CD8-positive, alpha-beta memory T cell (primary cell): Measurements from ENCODE around the gene PRKCB. TPM values are rescaled to one million over a fixed set of nuclear protein-coding genes. Genes with fewer than 3 reads are reported as not detected.

Experiments
- CTCF ChIA-PET: fragments of 350-600 bp; sonication (Branson Sonifier 250); formaldehyde crosslinking; loops from one replicate; lab custom pipeline; 2021; ENCODE audit warnings: antibody characterized with exemption; lab: Charles Lee
- POLR2A ChIA-PET: fragments of 350-600 bp; sonication (Branson Sonifier 250); formaldehyde crosslinking; loops from one replicate; lab custom pipeline; 2021; ENCODE audit warnings: antibody characterized with exemption; lab: Charles Lee
- DNase-seq, 5 donors: peaks; one replicate each; pipeline versions ENCODE4 v3.0.0 to v3.0.0-alpha.2; 2020 to 2022; ENCODE audit warnings: mixed read lengths in 1 of 5
- H3K27ac ChIP-seq: one replicate; pipeline ENCODE4 v1.7.0; 2013; ENCODE audit warnings: low read depth, mild to moderate bottlenecking, low read length, moderate library complexity
- H3K27me3 ChIP-seq: 2 replicates; pipeline ENCODE4 v1.7.0; 2013; ENCODE audit warnings: low read length, mild to moderate bottlenecking; ENCODE audit not compliant: insufficient read depth, poor library complexity, severe bottlenecking
- H3K36me3 ChIP-seq: 2 replicates; pipeline ENCODE4 v1.7.0; 2013; ENCODE audit warnings: mild to moderate bottlenecking, low read length, moderate library complexity; ENCODE audit not compliant: insufficient read depth
- H3K4me1 ChIP-seq: 2 replicates; pipeline ENCODE4 v1.7.0; 2013; ENCODE audit warnings: mild to moderate bottlenecking, low read length, moderate library complexity; ENCODE audit not compliant: insufficient read depth
- H3K4me3 ChIP-seq: 2 replicates; pipeline ENCODE4 v1.7.0; 2013; ENCODE audit warnings: mild to moderate bottlenecking, low read length
- H3K9me3 ChIP-seq: 2 replicates; pipeline ENCODE4 v1.7.0; 2013; ENCODE audit warnings: mild to moderate bottlenecking, low read length
- H3K27ac Mint-ChIP-seq, 8 donors: one replicate each; pipeline ENCODE4 v1.8.0; 2020 to 2021; ENCODE audit warnings: mixed read lengths in 8 of 8, mild to moderate bottlenecking in 6 of 8, inconsistent platforms in 3 of 8, moderate library complexity in 3 of 8
- H3K27me3 Mint-ChIP-seq, 2 donors: one replicate each; pipeline ENCODE4 v1.8.0; 2020 to 2021; ENCODE audit warnings: mixed read lengths in 2 of 2, mild to moderate bottlenecking in 1 of 2, moderate library complexity in 1 of 2
- H3K36me3 Mint-ChIP-seq, 3 donors: one replicate each; pipeline ENCODE4 v1.8.0; 2020 to 2021; ENCODE audit warnings: mixed read lengths in 3 of 3, inconsistent platforms in 1 of 3, mild to moderate bottlenecking in 1 of 3
- H3K4me1 Mint-ChIP-seq, 3 donors: one replicate each; pipeline ENCODE4 v1.8.0; 2020 to 2021; ENCODE audit warnings: mixed read lengths in 3 of 3, inconsistent platforms in 1 of 3, mild to moderate bottlenecking in 1 of 3
- H3K4me3 Mint-ChIP-seq, 7 donors: one replicate each; pipeline ENCODE4 v1.8.0; 2020 to 2021; ENCODE audit warnings: mixed read lengths in 7 of 7, mild to moderate bottlenecking in 6 of 7, moderate library complexity in 4 of 7, inconsistent platforms in 2 of 7
- H3K9me3 Mint-ChIP-seq, 5 donors: one replicate each; pipeline ENCODE4 v1.8.0; 2020 to 2022; ENCODE audit warnings: mixed read lengths in 5 of 5, mild to moderate bottlenecking in 3 of 5, moderate library complexity in 2 of 5, inconsistent platforms in 1 of 5
- polyA plus RNA-seq: library from polyadenylated mRNA; unstranded; fragments of 300-500 nt; fragmentation: Illumina TruSeq; gene quantifications from one replicate; pipeline ENCODE4 v1.2.3, GENCODE V29; 2021
- total RNA-seq, 2 experiments: library from RNA; stranded (reverse); gene quantifications; one replicate each; pipeline ENCODE4 v1.2.3, GENCODE V29; 2021

Gene PRKCB
- total and polyA plus RNA-seq, 3 experiments from 2014 or later = 96.5 to 136 (median 98.2) TPM

GRCh38 chr16:24070851-24071250, 235.1 kb downstream of the PRKCB start:
- ChIA-PET CTCF (interaction anchor here (0.7 to 2.9 kb wide), 5 partner anchors 10 to 268 kb away, joined by 3 to 10 read pairs (median 3); no protein-coding TSS in a partner anchor), POLR2A (interaction anchor here (0.7 kb wide), 1 partner anchor 188 kb away, joined by 6 read pairs; no protein-coding TSS in a partner anchor)
- peaks cover 0 to 25% (median 7%) of the 10 kb centered on the region in 3 donors for H3K36me3 Mint-ChIP-seq

GRCh38 chr16:24071666-24072360, 236.0 kb downstream of the PRKCB start:
- Mint-ChIP-seq H3K9me3 (no peaks in the 10 kb centered on the region), H3K27ac (peak overlapping the region in 5 of 8 donors; percentile 26 to 72 (median 69)), H3K27me3 (no peaks in the 10 kb centered on the region), H3K4me1 (peaks cover 47 to 82% (median 75%) of the 10 kb centered on the region in 3 donors), H3K36me3 (peaks cover 0 to 29% (median 5%) of the 10 kb centered on the region in 3 donors), H3K4me3 (no peak overlapping the region)
- Histone ChIP-seq H3K4me3 (no peak overlapping the region), H3K9me3 (no peaks in the 10 kb centered on the region), H3K27ac (no peak overlapping the region), H3K27me3 (no peaks in the 10 kb centered on the region), H3K4me1 (no peaks in the 10 kb centered on the region), H3K36me3 (peaks cover 5% of the 10 kb centered on the region)
- DNase-seq = no peak
- CTCF ChIA-PET = interaction anchor here (1.4 to 2.9 kb wide), 2 partner anchors 11 to 181 kb away, joined by 3 to 10 read pairs; no protein-coding TSS in a partner anchor
- POLR2A ChIA-PET = no interaction called here

More at GRCh38 chr16:24070851-24071250, 235.1 kb downstream of the PRKCB start:
- no peaks in the 10 kb centered on the region for H3K27me3 ChIP-seq
- peak overlapping the region in 3 of 8 donors; percentile 23 to 68 (median 68) for H3K27ac Mint-ChIP-seq
- H3K27ac ChIP-seq = no peak overlapping the region
- H3K4me3 ChIP-seq = no peak overlapping the region
- H3K9me3 Mint-ChIP-seq = no peaks in the 10 kb centered on the region
- peak overlapping the region in 1 of 7 donors; percentile 23 for H3K4me3 Mint-ChIP-seq
- no peak for DNase-seq
- peaks cover 43 to 76% (median 69%) of the 10 kb centered on the region in 3 donors for H3K4me1 Mint-ChIP-seq
- peaks cover 5% of the 10 kb centered on the region for H3K36me3 ChIP-seq
- no peaks in the 10 kb centered on the region for H3K9me3 ChIP-seq
- no peaks in the 10 kb centered on the region for H3K4me1 ChIP-seq
- H3K27me3 Mint-ChIP-seq = no peaks in the 10 kb centered on the region

- Mint-ChIP-seq H3K36me3 (peaks cover 0 to 29% (median 6%) of the 10 kb centered on the region in 3 donors), H3K9me3 (no peaks in the 10 kb centered on the region), H3K27ac (peak overlapping the region in 4 of 8 donors; percentile 22 to 89 (median 74)), H3K4me3 (peak overlapping the region in 1 of 7 donors; percentile 73), H3K27me3 (no peaks in the 10 kb centered on the region), H3K4me1 (peaks cover 48 to 80% (median 76%) of the 10 kb centered on the region in 3 donors)
- Histone ChIP-seq H3K27ac (no peak overlapping the region), H3K4me3 (no peak overlapping the region), H3K27me3 (no peaks in the 10 kb centered on the region), H3K36me3 (peaks cover 5% of the 10 kb centered on the region), H3K9me3 (no peaks in the 10 kb centered on the region), H3K4me1 (no peaks in the 10 kb centered on the region)
- ChIA-PET CTCF (interaction anchor here (0.6 to 2.9 kb wide), 2 partner anchors 12 to 208 kb away, joined by 3 to 10 read pairs; no protein-coding TSS in a partner anchor), POLR2A (no interaction called here)
- no peak for DNase-seq
These were observed 237.5 kb downstream of the PRKCB start for GRCh38 chr16:24073321-24073720.

- H3K4me3 Mint-ChIP-seq = no peak overlapping the region
- Histone ChIP-seq H3K27ac (no peak overlapping the region), H3K4me1 (no peaks in the 10 kb centered on the region), H3K27me3 (no peaks in the 10 kb centered on the region), H3K36me3 (no peaks in the 10 kb centered on the region), H3K4me3 (no peak overlapping the region), H3K9me3 (no peaks in the 10 kb centered on the region)
- DNase-seq = no peak
- H3K9me3 Mint-ChIP-seq = no peaks in the 10 kb centered on the region
- CTCF ChIA-PET = interaction anchor here (1.1 kb wide), 1 partner anchor 271 kb away, joined by 3 read pairs; no protein-coding TSS in a partner anchor
- H3K36me3 Mint-ChIP-seq = peaks cover 0 to 34% (median 7%) of the 10 kb centered on the region in 3 donors
- POLR2A ChIA-PET = no interaction called here
- peaks cover 54 to 86% (median 84%) of the 10 kb centered on the region in 3 donors for H3K4me1 Mint-ChIP-seq
- H3K27ac Mint-ChIP-seq = no peak overlapping the region
- no peaks in the 10 kb centered on the region for H3K27me3 Mint-ChIP-seq
These were observed 238.8 kb downstream of the PRKCB start for GRCh38 chr16:24074574-24074973.

GRCh38 chr16:24075302-24075701, 239.5 kb downstream of the PRKCB start:
- ChIA-PET CTCF (no interaction called here), POLR2A (no interaction called here)
- H3K27ac ChIP-seq = peak overlapping the region; percentile 1
- H3K36me3 ChIP-seq = no peaks in the 10 kb centered on the region
- DNase-seq = no peak
- no peaks in the 10 kb centered on the region for H3K27me3 ChIP-seq
- H3K4me1 ChIP-seq = no peaks in the 10 kb centered on the region
- peak overlapping the region in 2 of 8 donors; percentile 10 to 55 for H3K27ac Mint-ChIP-seq
- peaks cover 54 to 85% (median 82%) of the 10 kb centered on the region in 3 donors for H3K4me1 Mint-ChIP-seq
- H3K9me3 ChIP-seq = no peaks in the 10 kb centered on the region
- no peak overlapping the region for H3K4me3 ChIP-seq
- H3K27me3 Mint-ChIP-seq = no peaks in the 10 kb centered on the region
- H3K9me3 Mint-ChIP-seq = no peaks in the 10 kb centered on the region
- H3K4me3 Mint-ChIP-seq = no peak overlapping the region
- H3K36me3 Mint-ChIP-seq = peaks cover 0 to 31% (median 8%) of the 10 kb centered on the region in 3 donors

GRCh38 chr16:24075931-24076716, 240.3 kb downstream of the PRKCB start:
- ChIA-PET CTCF (no interaction called here), POLR2A (no interaction called here)
- Histone ChIP-seq H3K36me3 (no peaks in the 10 kb centered on the region), H3K27ac (no peak overlapping the region), H3K9me3 (no peaks in the 10 kb centered on the region), H3K27me3 (no peaks in the 10 kb centered on the region), H3K4me3 (no peak overlapping the region), H3K4me1 (no peaks in the 10 kb centered on the region)
- H3K4me3 Mint-ChIP-seq = no peak overlapping the region
- H3K9me3 Mint-ChIP-seq = no peaks in the 10 kb centered on the region
- H3K27ac Mint-ChIP-seq = peak overlapping the region in 6 of 8 donors; percentile 6 to 66 (median 38)
- H3K4me1 Mint-ChIP-seq = peaks cover 49 to 80% (median 75%) of the 10 kb centered on the region in 3 donors
- peaks cover 0 to 31% (median 10%) of the 10 kb centered on the region in 3 donors for H3K36me3 Mint-ChIP-seq
- no peak for DNase-seq
- H3K27me3 Mint-ChIP-seq = no peaks in the 10 kb centered on the region

- Mint-ChIP-seq H3K27me3 (no peaks in the 10 kb centered on the region), H3K9me3 (no peaks in the 10 kb centered on the region), H3K36me3 (peaks cover 0 to 35% (median 10%) of the 10 kb centered on the region in 3 donors), H3K27ac (peak overlapping the region in 2 of 8 donors; percentile 21 to 63), H3K4me1 (peaks cover 44 to 68% (median 63%) of the 10 kb centered on the region in 3 donors), H3K4me3 (no peak overlapping the region)
- CTCF ChIA-PET = no interaction called here
- POLR2A ChIA-PET = no interaction called here
- Histone ChIP-seq H3K4me1 (no peaks in the 10 kb centered on the region), H3K27me3 (no peaks in the 10 kb centered on the region), H3K4me3 (no peak overlapping the region), H3K27ac (no peak overlapping the region), H3K9me3 (no peaks in the 10 kb centered on the region), H3K36me3 (no peaks in the 10 kb centered on the region)
- DNase-seq = no peak
These were observed 241.5 kb downstream of the PRKCB start for GRCh38 chr16:24077292-24077691.
